ENCODE measurements around the gene ENO3.
A peak's percentile ranks its signal among the peaks of the same experiment; 100 is the strongest.

The ENO3 gene

DNA sequence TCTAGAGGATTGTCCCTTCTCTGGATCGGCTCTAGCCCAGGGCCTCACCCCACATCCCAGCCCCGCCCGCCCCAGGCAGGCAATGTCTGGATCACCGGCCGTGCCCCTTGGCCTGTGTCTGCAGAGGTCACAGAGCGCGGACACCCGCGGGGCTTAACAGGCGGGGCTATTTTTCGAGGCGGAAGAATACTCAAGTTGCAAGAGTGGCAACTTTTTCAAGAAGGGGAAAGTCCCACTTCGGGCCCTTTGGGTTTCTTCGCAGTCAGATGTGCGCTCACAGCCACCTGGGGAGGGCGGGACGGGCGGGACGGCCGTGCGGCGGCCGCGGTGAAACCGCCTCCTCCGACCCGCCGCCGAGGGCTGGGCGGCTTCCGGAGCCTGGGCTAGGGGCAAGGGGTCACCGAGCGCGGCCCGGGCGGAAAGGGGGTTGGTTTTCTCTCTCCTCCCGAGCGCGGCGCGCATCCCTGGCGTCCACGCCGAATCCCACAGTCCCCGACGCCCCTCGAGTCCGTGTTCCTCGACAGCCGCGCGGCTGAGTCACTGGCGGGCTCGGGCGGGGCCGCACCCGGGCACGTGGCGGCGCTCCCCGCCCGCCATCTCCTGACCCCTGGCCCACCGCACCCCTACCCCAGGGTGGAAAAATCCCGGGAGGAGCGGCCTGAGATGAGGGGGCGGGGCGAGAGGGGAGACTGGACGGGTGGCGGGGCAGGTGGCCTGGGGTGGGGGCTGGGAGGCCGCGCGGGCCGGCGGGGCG is 1.4 kb upstream of the ENO3 start:
- Mint-ChIP-seq H3K27me3 (no peaks in the 10 kb centered on the region), H3K4me1 (peaks cover 35 to 46% of the 10 kb centered on the region in 2 donors), H3K27ac (peak overlapping the region; percentile 94), H3K4me3 (peak overlapping the region; percentile 86 to 91), H3K9me3 (no peaks in the 10 kb centered on the region), H3K36me3 (peaks cover 32 to 50% of the 10 kb centered on the region in 2 donors)
- ATAC-seq (replicated peaks): peak; percentile 44 to 51
- peak; percentile 86 for DNase-seq

DNA sequence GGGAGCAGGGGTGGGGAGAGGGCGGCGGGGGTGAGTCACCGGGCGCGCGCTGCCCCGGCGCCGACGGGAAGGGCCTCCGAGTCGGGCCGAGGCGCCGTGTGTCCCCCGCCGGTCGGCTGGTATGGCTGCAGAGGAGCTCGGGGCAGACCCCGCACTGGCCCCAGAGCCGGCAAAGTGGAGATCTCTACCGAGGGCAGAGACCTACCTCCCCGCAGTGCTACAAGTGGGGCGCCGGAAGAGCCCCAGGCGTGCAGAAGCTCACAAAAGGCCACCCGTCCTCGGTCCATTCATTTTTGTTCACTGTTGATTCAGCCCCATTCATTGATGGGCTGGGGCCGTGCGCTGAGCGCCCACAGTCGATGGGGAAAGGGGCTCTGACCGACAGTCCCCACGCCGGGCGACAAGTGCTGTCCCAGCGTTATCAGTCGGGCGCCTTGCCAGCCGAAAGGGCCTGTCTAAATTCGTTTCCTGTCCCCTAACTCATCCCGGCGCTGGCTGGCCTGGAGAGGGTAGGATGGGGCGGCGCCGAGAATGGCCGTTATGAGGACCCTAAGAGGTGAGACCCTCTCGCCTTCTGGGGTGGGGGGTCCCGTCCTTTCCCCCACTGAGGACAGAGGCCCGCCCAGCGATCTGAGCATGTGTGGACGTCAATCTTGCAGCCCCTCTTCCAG is 709 bp upstream of the ENO3 start:
- Mint-ChIP-seq H3K27me3 (no peaks in the 10 kb centered on the region), H3K27ac (peak overlapping the region; percentile 97), H3K36me3 (peaks cover 25 to 43% of the 10 kb centered on the region in 2 donors), H3K9me3 (no peaks in the 10 kb centered on the region), H3K4me3 (peak overlapping the region; percentile 86 to 91), H3K4me1 (peaks cover 27 to 39% of the 10 kb centered on the region in 2 donors)
- ATAC-seq (replicated peaks) (peak; percentile 6 to 20), DNase-seq (no peak)

DNA sequence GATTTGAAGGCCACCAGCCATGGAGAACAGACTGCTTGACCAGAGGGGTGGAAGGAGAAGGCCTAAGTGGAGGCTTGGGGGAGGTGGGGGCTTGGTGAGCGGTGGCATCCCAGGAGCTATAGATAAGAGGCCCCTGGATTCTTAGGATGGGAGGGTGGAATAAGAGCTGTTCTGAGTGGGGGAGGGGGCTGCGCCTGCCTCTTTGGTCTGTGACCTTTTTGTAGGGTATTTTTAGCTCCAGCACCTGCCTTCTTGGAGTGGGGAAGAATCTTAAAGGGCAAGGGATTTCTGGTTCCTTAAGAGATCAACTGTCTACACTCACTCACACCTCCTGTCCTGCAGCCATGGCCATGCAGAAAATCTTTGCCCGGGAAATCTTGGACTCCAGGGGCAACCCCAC is 567 bp downstream of the ENO3 start:
- no peak for ATAC-seq (replicated peaks)
- H3K9me3 Mint-ChIP-seq: no peaks in the 10 kb centered on the region
- peaks cover 21 to 42% of the 10 kb centered on the region in 2 donors for H3K36me3 Mint-ChIP-seq
- H3K27ac Mint-ChIP-seq: peak overlapping the region; percentile 97
- no peak for DNase-seq
- no peaks in the 10 kb centered on the region for H3K27me3 Mint-ChIP-seq
- peak overlapping the region; percentile 86 to 91 for H3K4me3 Mint-ChIP-seq
- peaks cover 18 to 32% of the 10 kb centered on the region in 2 donors for H3K4me1 Mint-ChIP-seq

DNA sequence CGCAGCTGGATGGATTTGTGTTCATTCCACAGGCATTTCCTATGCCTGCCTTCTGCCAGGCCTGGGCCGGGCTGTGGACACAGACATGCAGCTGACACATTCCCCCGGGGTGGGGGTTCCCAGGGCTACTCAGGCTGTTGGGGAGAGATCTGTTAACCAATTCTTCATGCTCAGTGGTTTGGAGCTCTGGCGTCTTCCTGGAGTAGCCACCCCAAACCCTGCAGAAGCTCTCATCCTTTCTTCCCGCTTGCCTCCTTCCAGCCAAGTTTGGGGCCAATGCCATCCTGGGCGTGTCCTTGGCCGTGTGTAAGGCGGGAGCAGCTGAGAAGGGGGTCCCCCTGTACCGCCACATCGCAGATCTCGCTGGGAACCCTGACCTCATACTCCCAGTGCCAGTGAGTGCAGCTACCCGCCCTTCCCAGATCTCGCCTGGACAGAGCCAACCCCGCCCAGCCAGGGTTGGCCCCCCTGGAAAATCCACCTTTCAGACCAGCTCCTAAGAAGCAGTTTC is 2.6 kb downstream of the ENO3 start:
- Mint-ChIP-seq H3K4me1 (peaks cover 22 to 39% of the 10 kb centered on the region in 2 donors), H3K4me3 (no peak overlapping the region), H3K36me3 (peaks cover 20 to 40% of the 10 kb centered on the region in 2 donors), H3K27me3 (no peaks in the 10 kb centered on the region), H3K9me3 (no peaks in the 10 kb centered on the region), H3K27ac (no peak overlapping the region)
- ATAC-seq (replicated peaks) (no peak), DNase-seq (no peak)

DNA sequence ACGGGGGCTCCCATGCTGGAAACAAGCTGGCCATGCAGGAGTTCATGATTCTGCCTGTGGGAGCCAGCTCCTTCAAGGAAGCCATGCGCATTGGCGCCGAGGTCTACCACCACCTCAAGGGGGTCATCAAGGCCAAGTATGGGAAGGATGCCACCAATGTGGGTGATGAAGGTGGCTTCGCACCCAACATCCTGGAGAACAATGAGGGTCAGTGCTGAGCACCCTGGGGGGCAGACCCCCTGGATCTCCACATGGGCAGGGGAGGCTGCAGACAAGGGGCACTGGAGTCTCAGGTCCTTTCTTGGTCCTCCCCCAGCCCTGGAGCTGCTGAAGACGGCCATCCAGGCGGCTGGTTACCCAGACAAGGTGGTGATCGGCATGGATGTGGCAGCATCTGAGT is 4.2 kb downstream of the ENO3 start:
- DNase-seq (no peak), ATAC-seq (replicated peaks) (no peak)
- Mint-ChIP-seq H3K4me3 (no peak overlapping the region), H3K4me1 (peaks cover 22 to 38% of the 10 kb centered on the region in 2 donors), H3K36me3 (peaks cover 32 to 52% of the 10 kb centered on the region in 2 donors), H3K9me3 (no peaks in the 10 kb centered on the region), H3K27me3 (no peaks in the 10 kb centered on the region), H3K27ac (no peak overlapping the region)

DNA sequence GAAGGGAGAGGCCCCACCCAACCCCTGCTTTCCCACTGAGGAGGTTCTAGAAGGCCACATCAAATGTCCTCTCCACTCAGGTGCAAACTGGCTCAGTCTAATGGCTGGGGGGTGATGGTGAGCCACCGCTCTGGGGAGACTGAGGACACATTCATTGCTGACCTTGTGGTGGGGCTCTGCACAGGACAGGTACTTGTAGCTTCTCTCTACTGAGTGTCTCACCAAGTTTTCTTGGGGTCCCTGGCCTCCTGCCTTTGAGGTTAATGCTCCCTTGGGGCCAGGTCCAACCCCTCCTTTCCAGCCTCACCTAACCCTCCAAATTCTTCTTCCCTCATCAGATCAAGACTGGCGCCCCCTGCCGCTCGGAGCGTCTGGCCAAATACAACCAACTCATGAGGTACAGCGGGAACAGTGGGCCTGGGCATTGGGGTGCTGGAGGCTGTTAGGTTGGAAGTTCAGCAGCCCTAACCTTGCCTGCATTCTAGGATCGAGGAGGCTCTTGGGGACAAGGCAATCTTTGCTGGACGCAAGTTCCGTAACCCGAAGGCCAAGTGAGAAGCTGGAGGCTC is 5.7 kb downstream of the ENO3 start:
- Mint-ChIP-seq H3K27me3 (no peaks in the 10 kb centered on the region), H3K4me3 (no peak overlapping the region), H3K4me1 (peaks cover 8 to 23% of the 10 kb centered on the region in 2 donors), H3K9me3 (no peaks in the 10 kb centered on the region), H3K27ac (no peak overlapping the region), H3K36me3 (peaks cover 39 to 52% of the 10 kb centered on the region in 2 donors)
- ATAC-seq (replicated peaks): no peak
- DNase-seq: no peak

DNA sequence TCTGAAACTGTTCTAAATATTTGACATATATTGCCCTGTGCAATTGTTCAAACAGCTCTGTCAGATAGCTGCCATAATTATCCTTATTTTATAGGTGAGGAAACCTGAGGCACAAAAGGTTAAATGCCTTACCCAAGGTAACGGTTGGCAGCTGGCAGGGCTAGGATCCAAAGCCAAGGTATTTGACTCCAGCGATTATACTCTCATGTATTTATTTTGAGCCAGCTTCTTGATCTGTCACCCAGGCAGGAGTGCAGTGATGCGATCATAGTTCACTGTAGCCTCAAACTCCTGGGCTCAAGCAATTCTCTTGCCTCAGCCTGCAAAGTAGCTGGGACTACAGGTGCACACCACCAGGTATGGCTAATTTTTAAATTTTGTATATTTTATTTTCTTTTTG is 7.2 kb downstream of the ENO3 start:
- Mint-ChIP-seq H3K4me1 (peaks cover 5 to 18% of the 10 kb centered on the region in 2 donors), H3K4me3 (no peak overlapping the region), H3K27me3 (no peaks in the 10 kb centered on the region), H3K9me3 (no peaks in the 10 kb centered on the region), H3K27ac (no peak overlapping the region), H3K36me3 (peaks cover 37 to 51% of the 10 kb centered on the region in 2 donors)
- ATAC-seq (replicated peaks): peak in 1 of 2 donors; percentile 31
- no peak for DNase-seq

DNA sequence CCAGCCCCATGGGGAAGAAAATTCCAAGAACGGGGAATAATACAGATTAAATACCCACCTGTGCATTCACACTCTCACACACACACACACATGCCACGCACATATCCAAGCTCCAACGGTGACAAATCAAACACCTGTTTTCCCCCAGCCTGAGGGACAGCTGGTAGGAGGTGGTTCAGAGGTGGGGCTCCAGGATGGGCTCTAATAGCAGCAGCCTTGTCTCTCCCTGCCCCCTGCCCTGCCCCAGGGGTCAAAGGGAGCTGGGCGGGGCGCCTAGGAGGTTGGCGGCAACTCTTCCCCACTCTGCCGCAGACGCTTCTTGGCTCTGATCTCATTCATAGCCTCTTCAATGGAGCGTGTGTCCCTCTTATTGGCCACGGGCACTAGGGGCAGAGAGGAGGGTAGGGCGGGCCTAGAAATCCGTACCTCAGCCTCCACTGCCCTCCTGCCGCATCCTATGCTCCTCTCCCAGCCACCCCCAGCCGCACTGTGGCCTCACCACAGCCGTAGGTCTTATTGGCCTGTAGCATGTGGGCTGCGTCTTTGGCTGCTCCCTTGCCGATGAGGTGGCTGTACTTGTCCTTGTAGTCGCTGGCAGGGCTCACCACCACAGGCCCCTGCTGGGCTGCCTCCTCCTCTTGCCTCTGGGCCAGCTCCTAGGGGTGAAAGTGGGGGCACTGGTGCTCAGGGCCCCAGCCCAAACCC is 8.5 kb downstream of the ENO3 start:
- no peaks in the 10 kb centered on the region for H3K27me3 Mint-ChIP-seq

DNA sequence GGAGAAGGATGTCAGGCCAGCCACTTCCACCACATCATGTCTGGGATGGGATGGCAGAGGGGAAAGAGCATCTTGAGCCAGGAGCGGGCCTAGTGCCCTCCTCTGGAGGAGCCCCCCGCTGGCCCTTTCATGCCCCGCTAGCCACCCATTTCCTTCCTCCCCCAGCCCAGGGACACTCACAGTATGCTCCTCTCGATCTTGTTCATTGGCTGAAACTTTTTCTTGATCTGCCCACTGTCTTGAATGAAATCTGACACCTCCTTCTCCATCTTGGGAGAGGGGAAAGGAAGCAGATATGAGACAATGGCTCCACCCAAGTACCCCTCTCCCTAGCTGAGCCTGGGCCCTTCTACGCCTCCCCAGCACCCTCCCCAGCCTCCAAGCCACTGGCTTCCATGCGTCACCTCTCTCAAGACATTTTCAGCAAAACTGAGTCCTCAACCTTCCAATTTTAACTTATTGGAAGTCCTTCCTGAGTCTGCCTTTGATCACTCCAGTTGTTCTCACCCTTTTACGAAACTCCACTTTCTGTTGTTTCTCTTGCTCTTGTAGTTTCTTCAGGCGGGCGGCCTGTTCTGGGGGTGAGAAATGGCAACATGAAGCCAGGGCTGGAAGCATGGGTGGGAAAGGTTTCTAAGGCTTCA is 9.5 kb downstream of the ENO3 start:
- H3K36me3 Mint-ChIP-seq: peaks cover 40 to 55% of the 10 kb centered on the region in 2 donors
- H3K9me3 Mint-ChIP-seq: no peaks in the 10 kb centered on the region
- ATAC-seq (replicated peaks): no peak
- H3K4me3 Mint-ChIP-seq: no peak overlapping the region
- peak overlapping the region; percentile 77 for H3K27ac Mint-ChIP-seq
- H3K4me1 Mint-ChIP-seq: peaks cover 11 to 22% of the 10 kb centered on the region in 2 donors
- no peak for DNase-seq
- H3K27me3 Mint-ChIP-seq: no peaks in the 10 kb centered on the region

More for the DNA sequence above, 8.5 kb downstream of the ENO3 start:
- peaks cover 6 to 18% of the 10 kb centered on the region in 2 donors for H3K4me1 Mint-ChIP-seq
- no peak for ATAC-seq (replicated peaks)
- no peak for DNase-seq
- H3K4me3 Mint-ChIP-seq: no peak overlapping the region
- no peaks in the 10 kb centered on the region for H3K9me3 Mint-ChIP-seq
- no peak overlapping the region for H3K27ac Mint-ChIP-seq
- peaks cover 37 to 46% of the 10 kb centered on the region in 2 donors for H3K36me3 Mint-ChIP-seq

DNA sequence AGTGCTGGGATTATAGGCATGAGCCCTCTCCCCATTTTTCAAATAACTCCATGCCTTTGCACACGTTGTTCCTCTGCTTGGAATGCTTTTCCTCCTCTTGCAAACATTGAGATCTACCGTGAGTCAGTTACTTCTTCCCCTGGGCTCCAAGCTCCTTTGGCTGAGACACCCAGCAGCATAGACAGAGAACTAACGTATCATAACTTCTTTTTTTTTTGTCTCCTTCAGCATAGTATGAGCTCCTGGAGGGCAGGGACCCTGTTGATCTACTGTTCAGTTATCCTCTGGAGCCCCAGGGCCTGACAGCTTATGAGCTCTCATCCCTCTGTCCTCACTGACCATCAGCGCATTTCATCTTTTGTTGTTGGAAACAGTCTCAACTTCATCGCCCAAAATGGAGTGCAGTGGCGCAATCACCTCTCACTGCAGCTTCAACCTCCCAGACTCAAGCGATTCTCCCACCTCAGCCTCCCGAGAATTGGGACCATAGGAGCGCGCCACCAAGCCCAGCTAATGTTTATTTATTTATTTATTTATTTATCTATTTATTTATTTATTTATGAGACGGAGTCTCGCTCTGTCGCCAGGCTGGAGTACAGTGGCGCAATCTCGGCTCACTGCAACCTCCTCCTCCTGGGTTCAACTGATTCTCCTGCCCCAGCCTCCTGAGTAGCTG is 14.5 kb downstream of the ENO3 start:
- Mint-ChIP-seq H3K4me1 (peaks cover 17% of the 10 kb centered on the region in 2 donors), H3K27me3 (no peaks in the 10 kb centered on the region), H3K4me3 (peak overlapping the region in 1 of 2 donors; percentile 11), H3K9me3 (no peaks in the 10 kb centered on the region), H3K27ac (peak overlapping the region; percentile 84), H3K36me3 (peaks cover 26% of the 10 kb centered on the region in 2 donors)
- ATAC-seq (replicated peaks) (no peak), DNase-seq (no peak)

DNA sequence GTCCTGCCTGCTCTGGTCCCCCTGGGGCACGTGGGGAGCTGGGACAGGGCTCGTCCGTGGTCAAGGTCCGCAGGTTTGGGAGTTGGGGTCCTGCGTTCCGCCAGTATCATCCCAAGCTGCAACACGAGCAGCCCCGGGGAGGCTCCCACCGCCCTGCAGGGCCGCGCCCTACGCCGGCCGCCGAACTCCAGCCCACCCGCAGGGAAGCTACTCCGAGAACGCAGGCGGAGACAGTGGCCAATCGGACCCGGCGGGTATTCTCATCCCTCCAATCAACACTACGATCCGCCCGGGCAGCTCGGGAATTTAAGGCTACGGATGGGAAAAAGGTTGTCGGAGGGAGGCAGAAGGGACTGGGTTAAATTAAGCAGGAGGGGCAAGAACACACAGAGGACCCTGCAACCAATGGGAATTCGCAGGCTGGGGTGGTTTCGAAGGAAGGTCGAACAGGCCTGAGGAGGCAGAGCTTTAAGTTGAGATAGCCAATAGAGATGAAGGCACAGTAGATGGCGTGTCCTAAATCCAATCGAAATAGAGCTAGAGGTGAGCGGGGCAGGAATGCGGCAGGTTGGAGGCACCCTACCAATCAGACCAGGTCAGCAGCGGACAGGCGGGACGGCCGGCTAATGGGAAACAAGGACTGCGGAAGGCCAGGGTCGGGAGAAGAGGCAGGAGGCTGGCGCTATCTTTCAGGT is 16.1 kb downstream of the ENO3 start:
- no peak overlapping the region for H3K4me3 Mint-ChIP-seq
- peak; percentile 98 for DNase-seq
- peaks cover 17 to 23% of the 10 kb centered on the region in 2 donors for H3K4me1 Mint-ChIP-seq
- H3K27ac Mint-ChIP-seq: no peak overlapping the region
- peak; percentile 83 to 86 for ATAC-seq (replicated peaks)
- no peaks in the 10 kb centered on the region for H3K9me3 Mint-ChIP-seq
- peaks cover 29 to 32% of the 10 kb centered on the region in 2 donors for H3K36me3 Mint-ChIP-seq
- H3K27me3 Mint-ChIP-seq: no peaks in the 10 kb centered on the region

DNA sequence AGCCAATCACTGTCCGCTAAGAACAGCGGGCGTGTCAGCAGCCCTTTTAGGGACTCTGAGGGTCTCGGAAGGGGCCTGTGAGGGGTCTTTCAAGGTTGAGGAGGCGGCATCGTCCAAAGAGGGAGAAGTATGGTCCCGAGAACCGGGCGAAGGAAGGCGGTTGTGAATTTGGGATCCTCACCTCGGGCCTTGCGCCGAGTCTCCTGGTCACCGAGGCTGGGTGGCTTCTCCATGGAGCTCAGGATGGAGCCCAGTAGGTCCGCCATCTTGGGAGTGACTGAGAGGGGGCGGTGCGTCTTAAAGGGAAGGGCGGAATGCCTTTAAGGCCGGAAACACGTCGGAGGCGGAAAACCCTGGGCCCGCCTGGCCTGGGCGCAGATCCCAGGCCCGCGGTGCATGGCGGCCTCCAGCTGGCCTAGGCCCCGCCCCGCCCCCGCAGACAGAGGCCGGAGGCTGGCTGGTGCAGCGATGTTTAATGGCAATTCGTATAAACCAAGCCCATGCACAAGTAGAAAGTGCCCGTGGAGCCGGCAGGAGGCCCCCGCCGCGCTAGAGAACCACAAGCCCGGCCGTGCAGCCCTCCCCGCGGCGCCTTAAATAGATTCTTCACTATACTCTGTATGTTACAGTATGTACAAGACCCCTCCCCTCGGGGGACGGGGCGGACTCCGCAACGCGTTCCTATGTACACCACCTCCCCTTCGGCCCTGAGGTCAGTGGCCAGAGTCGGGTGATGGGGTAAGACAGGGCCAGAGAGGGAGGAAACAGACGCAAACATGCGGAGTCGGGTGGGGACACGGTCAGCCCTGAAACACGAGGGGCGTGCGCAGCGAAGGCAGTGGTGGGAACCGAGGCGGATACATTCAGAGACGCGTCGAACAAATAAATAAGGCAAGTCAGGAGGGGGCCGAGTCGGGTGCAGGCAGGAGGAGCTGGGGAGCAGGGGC is 16.9 kb downstream of the ENO3 start, which contains the start of gene SPAG7:
TSS of gene SPAG7 (minus strand) at position 279 of the 947 bp plus-strand sequence. CDS start at position 266, 13 bp downstream.
- Mint-ChIP-seq H3K4me1 (peaks cover 17 to 25% of the 10 kb centered on the region in 2 donors), H3K4me3 (no peak within 1 kb of the TSS), H3K27ac (no peak within 1 kb of the TSS), H3K36me3 (peaks cover 37 to 40% of the 10 kb centered on the region in 2 donors), H3K9me3 (no peaks in the 10 kb centered on the region), H3K27me3 (no peaks in the 10 kb centered on the region)
- DNase-seq (peak; percentile 96), ATAC-seq (replicated peaks) (peak; percentile 52 to 71)
